NCI-H2081 (cell line): ENCODE results near the gene USH1C.

ENCODE experiments used
- DNase-seq, 2 experiments: peaks; one replicate each; lab custom pipeline; 2025; lab: John Stamatoyannopoulos, UW

USH1C gene

DNA sequence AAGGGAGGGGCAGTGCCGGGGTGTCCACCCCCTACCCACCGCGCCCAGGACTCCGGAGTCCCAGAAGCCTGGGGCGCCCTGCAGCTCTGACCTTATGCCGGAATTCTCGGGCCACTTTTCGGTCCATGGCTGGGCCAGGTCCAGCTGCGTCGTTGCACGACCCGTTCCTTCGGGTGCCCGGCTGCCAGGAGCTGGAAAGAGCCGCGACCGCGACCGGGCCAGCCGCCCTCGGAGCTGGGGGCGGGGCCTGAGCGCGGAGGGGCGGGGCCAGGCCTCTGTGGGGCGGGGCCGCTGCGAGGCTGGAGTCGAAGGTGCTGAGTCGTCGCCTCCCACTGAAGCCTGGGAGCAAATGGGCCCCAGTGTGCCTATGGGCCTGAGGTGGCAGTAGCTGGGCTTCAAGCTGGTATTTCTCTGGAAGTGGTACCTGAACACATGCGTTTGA, at the start of gene USH1C:
TSS of gene USH1C (minus strand) at position 236 of the 442 bp plus-strand sequence. CDS start at position 127, 109 bp downstream.
- DNase-seq: no peak

DNA sequence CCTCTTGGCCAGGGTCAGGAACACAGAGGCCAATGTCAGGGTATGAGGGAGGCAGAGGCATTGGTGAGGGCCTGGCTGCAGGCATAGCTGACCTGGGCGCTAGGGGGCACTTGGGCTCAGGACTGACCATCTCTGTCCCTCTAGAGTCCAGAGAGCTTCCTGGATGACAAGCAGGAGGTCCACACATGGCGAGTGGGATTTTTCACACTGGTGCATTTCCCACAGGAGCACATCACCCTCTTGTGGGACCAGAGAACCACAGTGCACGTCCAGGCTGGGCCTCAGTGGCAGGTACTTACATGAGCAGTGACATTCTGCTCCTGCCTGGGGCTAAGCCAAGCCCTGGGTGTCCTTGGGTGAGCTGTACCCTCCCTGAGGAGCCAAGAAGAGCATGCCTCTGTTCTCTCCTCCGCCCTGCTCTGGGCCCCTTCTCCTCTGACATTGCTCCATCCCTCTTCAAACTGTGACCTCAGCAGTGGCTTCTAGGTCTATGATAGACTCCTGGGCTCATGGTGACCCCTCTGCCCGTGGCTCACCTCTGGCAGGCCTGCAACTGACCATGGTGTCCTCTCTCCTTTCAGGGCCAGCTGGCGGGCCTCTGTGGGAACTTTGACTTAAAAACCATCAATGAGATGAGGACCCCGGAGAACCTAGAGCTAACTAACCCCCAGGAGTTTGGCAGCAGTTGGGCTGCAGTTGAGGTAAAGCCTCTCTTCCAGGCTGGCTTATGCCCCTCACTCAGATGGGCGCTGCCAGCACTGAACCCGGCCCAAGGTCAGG, 49.4 kb upstream of the USH1C start:
- DNase-seq: no peak

DNA sequence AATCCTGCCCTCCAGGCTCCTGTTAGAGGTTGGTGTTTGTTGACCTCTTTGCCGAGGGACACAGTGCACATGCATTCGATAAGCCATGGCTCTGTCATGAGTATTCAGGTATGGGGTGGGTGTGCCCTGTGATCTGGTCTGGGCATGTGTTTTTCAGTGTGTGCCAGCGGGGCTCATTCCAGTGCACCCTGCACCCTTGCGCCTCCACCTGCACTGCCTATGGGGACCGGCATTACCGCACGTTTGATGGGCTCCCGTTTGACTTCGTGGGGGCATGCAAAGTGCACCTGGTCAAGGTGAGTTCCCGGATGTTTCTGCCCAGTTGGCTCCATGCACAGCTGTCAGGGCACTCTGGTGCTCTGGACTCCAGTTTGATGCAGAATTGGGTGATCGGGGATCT, 47.1 kb upstream of the USH1C start:
- no peak for DNase-seq

DNA sequence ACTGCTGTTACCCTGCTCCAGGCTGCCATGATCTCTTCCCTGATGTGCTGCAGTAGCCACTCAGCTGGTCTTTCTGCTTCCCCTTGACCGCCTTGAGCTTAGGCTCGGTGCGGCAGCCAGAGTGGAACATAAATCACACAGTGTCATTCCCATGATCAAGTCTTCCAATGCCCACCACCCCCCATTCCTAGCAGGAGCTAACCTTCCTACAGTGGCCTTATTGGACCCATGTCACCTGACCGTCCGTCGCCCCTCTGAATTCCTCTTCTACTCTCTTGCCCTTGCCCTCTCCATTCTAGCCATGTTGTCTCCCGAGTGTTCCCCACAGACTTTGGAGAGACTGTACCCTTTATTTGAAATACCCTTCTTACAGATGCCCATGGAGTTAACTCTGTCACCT, 46.2 kb upstream of the USH1C start:
- no peak for DNase-seq

DNA sequence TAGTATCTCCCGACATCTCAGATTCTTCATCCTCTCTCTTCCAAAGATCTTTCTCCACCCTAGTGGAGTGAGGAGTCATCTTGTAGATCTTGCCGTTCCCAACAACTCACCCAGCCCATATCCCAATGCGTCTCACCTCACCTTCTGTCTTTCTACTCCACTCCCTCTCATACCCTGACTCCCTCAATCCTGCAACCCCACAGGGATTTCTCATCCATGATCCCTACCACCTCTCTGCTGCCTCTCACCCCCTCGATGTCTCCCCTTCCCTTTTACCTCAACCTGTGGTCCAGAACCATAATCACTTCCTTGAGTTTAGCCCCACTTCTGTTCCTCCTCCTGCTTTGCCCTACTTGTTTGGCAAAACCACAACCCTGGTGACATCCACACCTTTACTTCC, 44.5 kb upstream of the USH1C start:
- no peak for DNase-seq

DNA sequence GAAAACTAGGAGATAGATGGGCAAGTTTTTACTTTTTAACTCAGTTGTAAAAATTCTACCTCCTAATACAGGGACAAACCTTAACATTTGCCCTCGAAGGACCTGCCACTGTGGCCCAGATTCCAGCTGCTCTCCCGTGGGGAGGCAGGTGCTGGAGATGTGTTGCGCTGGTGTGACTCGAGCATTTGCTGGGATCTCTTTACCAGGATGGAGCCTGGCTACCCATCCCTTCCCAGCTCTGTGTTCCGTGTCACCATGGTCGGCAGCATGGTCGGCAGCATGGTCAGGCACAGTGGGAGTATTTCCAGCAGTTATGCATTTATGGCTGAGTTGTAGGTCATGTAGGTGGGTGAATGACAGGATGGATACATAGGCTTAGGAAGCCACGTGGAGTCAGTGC, 44.0 kb upstream of the USH1C start:
- DNase-seq: no peak

DNA sequence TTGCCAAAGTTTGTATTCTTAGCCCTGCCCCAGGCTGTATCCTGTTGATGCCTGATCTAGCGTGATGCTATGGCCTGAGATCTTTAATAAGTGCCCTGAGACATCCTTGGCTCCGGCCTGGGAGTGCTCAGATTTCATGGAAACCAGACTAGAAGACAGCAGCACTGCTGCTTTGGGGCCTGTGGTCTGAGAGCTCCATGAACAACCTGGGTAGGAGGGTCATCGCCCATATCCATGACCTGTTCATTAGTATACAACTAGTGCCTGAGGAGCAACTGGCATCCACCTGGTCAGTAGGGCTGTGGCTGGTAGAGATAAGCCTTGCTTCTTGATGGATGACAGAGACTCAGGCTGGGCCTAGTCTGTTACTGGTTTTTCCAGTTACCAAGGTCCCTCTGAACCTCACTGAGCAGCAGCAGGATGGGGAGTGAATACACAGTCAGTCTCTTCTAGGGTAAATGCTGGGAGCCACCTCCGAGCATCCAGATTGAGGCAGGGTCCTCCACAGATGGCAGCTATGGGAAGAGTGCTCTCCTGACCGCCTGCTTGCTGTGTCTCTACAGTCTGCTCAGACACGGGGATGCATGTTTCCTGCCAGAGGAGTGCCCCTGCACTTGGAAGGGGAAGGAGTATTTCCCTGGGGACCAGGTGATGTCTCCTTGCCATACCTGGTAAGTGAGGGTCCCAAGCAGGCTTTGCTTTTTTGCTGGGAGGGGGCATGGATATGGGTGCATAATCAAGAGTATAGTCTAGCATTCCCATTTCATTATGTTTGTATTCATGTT, 41.9 kb upstream of the USH1C start:
- DNase-seq: no peak

DNA sequence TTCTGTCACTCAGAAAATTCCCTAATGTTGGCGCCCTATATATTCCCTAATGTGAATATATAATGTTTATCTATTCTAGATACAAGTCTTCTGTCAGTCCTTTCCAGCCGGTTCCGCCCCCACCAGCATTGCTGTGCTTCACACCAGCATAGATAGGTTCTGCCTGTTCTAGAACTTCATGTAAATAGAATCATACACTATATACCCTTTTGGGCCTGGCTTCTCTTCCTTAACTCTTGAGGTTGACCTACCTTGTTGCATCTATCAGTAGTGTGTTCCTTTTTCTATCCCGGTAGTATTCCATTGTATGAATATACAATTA, 37.5 kb upstream of the USH1C start:
- no peak for DNase-seq

DNA sequence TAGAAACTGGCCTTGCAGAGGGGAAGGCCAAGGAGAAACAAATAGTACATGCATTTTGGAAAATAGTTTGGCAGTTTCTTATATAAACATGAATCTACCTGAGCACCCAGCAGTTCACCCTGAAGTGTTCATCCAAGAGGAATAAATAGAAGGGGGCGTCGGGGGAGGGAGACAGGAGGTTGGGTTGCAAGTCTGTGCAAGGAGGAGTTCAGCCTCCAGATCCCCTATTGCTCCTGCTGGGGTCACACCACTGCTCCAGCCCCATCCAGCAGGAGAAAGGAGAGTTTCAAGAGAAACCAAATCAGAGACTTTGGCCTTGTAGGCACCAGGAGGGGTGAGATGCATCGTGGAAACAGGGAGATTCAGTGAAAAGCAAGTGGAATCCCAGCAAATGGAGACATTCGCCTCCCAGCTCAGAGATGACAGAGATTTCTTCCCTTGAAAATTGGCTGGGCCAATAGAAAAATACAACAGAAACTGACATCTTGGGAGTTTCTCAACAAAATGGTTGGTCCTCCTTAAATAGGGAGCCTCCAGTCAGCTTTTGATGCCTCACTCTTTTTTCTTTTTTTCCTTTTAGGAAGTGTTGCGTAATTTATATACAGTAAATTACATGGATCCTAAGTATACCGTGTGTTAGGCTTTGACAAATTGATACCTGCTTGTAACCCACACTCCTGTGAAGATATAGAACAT, 37.0 kb upstream of the USH1C start:
- DNase-seq: no peak

DNA sequence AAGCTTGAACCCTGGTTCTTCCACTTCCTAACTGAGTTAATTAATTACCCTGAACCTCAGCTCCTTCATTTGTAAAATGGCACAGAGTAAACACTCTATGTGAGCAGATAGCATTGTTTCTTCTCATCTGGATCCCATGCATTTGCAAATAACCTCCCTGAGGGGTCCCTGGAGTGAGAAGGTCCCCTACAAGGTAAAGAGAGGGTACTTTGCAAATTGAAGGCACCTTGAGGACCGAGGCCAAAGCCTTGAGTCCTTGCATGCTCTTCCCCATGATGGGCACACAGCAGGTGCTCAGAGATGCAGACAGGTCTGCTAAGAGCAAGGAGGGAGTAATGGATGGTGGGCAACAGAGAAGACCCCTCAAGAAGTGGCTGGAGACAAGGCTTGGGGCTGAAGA, 36.1 kb upstream of the USH1C start:
- no peak for DNase-seq

DNA sequence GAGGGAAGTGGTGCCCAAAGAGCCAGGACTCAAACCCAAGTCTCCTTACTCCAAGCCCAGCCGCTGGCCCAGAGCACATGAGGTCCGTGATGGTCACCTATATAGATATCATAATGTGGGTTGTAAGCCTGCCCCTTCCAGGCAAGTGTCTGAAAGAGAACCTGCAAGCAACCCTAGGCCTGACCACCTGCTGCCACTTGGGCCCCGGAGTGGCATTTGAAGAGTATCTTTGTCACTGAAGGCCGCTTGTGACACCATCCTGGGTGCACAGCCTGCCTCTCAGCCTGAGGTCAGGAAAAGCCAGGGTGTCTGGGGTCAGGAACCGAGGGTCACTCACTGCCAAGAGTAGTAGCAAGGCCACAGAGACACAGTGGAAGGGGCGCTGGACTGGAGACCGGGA, 35.2 kb upstream of the USH1C start:
- no peak for DNase-seq

DNA sequence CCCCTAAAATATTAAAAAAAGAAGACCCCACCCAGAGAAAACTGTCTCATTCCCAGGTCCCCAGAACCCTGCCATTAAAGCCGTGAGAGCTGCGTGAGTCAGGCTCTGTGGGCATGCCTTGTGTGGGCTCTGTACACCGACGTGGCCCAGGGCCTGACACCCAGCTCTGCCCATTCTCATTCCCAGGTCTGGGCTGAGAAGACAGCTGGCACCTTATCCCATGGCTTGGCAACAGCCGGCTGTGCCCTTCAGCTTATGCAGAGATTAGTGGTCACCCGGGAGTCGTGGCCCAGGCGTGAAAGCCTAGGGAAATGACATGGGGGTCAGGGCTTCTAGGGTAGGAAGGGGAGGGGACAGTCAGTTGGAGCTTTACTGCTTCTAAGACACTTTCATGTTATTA, 34.7 kb upstream of the USH1C start:
- no peak for DNase-seq

DNA sequence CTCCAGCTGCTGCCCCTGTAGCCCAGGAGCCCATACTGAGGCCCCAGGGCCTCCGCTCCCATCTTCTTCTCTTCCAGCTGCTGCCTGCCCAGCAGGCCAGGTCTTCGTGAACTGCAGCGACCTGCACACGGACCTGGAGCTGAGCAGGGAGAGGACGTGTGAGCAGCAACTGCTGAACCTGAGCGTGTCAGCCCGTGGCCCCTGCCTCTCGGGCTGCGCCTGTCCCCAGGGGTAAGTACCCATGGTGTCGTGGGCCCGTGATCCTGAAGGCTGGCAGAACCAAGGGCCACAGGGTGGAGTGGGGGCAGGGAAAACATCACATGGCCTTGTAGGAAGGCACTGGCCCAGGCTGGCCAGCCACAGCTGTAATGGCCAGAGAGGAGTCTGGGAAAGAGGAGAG, 34.1 kb upstream of the USH1C start:
- DNase-seq: no peak

DNA sequence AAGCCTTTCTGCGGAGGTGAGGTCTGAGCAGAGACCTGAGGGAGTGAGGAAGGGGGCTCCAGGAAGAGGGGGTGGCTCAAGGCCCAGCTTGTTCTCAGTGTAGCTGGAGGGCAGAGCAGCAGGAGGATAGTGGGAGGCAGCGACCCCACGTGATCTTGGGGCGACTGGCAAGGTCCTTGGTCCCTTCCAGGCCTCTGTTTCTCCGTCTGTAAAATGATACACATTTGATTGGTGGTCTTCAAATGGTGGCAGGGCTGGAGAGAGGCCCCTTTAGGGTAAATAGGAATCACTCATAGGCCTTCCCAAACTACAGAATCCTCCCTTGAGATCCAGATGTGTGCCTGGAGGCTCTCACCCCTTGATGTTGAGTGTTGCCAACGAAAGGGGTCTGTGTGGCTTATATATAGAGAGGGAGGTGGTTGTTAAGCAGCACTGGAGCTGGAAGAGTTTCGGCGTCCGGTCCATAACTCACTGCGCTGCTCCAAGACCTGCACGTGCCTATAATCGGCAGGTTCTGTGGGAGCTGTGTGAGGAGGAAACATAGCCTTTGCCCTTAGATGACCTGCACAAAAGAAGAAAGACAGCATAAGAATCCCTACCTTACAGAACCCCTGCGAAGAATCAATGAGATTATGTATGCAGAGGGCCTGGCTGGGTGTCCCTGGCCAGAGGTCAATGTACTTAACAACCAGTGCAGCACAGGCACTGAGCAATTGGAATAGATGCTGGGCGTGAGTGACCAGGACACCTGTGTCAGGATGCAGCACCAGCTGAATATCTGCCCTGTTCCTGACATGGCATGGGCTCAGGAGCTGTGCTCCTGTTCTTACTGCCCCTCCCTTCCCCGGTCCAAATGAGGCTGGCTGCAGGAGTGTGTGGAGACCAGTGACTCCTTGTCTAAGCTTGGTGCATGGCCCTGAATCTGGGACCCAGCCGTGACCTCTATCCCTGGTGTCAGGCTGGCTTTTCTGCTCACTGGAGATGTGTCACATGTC, 31.5 kb upstream of the USH1C start:
- DNase-seq: no peak

DNA sequence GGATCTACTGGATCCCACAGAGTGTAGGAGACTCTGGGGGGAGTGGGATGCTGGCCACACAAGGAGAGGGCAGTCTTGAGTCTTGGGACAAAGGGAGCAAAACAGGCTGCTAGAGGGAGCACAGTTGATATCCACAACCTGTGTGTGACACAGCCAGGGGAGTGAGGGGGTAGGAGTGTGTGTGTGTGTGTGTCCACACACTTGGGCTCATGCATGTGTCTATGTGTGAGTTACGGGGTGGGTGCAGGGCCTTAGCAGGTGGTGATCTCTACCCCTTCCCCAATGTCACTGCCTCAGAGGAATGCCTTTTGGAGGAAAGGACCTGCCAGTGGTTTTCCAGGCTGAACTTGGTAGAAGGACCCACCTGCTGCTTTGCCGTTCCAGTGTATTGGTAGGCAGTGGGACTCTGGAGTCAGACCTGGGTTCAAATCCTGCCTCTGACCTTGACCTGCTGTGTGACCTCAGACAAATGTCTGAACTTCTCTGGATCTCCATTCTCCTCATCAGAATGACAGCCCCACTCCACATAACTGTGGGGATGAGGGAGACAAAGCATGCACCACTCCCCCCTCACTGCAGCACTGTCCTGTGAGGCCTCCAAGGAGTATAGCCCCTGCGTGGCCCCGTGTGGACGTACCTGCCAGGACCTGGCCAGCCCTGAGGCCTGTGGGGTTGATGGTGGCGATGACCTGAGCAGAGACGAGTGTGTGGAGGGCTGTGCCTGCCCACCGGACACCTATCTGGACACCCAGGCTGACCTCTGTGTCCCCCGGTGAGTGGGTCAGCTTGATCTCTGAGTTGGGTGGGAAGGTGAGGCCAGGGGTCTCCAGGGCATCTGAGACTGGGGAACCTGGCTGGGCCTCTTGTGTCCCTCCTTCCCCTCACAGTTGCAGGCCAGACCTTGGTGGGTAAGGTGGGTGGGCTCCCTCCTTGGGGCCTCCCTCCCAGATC, 30.2 kb upstream of the USH1C start:
- DNase-seq: no peak

DNA sequence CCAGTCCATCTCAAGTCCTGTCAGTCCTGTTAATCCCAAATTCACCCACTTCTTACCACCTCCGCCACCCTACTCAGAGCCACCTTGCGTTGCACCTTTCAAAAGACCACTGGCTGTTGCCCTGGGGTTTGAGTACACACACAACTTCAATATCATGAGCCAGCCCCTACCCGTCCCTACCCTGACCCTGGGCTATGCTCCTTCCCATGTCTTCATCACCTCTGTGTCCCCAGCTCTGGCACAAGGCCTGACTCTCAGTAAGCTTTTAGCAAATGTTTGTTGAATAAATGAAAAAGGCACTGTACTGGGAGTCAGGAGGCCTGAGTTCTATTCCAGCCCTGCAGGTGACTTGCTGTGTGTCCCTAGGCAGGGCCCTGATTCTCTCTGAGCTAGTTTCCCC, 29.3 kb upstream of the USH1C start:
- DNase-seq: no peak

DNA sequence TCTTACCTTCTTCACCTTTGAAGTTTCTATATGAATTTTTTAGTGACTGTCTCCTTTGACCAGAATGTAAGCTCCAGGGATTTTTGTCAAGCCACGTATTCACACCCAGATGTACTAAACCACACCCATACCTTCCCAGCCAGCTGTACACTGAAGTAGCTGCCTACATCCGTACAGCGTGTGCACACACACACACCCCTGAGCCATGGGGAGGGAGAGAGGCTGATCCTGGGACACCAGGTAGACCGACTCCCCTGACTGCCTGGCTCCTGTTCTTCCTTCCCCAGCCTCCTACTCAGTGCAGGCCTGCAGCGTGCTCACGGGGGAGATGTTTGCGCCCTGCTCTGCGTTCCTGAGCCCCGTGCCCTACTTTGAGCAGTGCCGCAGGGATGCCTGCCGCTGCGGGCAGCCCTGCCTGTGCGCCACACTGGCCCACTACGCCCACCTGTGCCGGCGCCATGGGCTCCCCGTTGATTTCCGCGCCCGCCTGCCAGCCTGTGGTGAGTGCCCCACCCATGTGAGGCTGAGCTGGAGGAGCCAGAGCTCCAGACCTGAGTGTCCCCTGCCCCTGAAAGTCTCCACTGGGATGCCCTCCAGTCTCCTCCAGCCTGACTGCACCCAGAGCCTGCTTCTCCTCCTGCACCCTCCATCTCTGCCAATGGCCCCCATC, 28.7 kb upstream of the USH1C start:
- no peak for DNase-seq

DNA sequence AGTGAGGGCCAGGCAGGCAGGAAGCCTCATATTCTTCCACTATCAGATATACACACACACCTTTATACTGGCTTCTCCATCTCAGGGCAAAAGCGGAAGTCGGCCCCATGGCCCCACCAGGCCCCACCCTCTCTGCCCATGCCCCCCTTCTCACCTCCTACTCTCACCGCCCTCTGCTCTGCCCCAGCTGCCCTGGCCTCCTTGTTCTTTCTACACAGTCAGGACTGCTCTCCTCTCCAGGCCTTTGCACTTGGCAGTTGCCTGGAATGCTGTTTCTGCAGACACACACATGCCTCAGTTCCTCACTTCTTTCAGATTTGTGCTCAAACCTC, 28.1 kb upstream of the USH1C start:
- no peak for DNase-seq

DNA sequence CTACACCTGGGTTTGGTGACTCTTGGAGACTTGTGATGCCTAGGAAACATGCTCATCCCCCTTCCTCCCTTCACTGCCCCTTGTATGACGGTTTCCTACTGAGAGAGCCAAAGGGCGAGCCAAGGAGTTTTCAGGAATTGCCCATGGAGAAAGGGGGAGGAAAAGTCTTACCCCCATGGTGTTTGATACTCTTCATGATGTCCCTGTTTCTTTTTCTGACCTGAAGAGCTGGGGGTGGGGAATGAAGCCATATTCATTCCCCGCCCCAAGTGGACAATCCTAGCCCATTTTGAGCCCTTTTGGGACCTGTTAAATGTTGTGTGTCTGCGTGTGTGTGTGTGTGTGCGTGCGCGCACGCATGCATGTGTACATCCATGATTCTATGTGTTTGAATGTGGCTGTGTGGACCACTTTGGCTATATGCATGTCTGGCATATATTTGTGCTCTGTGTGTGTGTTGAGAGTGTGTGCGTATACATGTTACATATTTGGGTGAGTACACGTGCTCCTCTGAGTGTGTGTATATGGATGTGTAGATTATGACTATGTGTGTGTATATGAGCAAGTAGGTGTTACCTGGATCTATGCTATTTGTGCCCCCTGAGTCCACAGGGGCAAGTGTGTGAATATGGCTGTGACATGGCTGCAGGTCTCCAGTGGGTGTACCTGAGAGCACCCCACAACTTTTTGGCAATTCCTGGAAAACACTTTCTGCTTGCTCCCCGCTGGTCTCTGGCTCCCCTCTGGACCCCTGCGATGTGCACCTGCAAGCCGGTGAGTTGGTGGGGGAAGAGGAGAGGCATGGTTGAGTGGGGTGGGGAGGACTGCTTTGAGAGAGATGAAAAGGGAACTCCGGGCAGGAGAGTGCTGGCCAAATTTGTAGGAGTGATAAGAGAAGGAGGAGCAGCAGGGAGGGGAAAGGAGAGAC, 27.5 kb upstream of the USH1C start:
- no peak for DNase-seq
